HG03196 (cell line): ENCODE measurements around the gene RNPC3.
"Not testable (repeated sequence)": the region's sequence is repeated elsewhere in the genome, so short reads cannot be mapped to it uniquely, and the experiment has no call there.

Experiments
- ATAC-seq: cut with Tn5 transposase; IDR thresholded peaks from one replicate; pipeline ENCODE4 v1.9.1; 2021; ENCODE audit not compliant: unreplicated experiment

The RNPC3 gene

GRCh38 chr1:103560427-103560826, 34.9 kb downstream of the RNPC3 start:
- no peak for ATAC-seq

- ATAC-seq = not testable (repeated sequence)
Observed at GRCh38 chr1:103561124-103561523, 35.6 kb downstream of the RNPC3 start.

- peak; percentile 76 for ATAC-seq
Observed at GRCh38 chr1:103561643-103562395, 36.3 kb downstream of the RNPC3 start.

GRCh38 chr1:103563056-103563455, 37.6 kb downstream of the RNPC3 start:
- no peak for ATAC-seq

GRCh38 chr1:103569493-103569892, 44.0 kb downstream of the RNPC3 start:
- no peak for ATAC-seq

GRCh38 chr1:103571289-103571688, 45.8 kb downstream of the RNPC3 start, which contains the start of gene AMY2B:
TSS of gene AMY2B (plus strand) at chr1:103571589. CDS start at chr1:103571603, 14 bp downstream.
- not testable (repeated sequence) for ATAC-seq

- no peak for ATAC-seq
Observed at GRCh38 chr1:103576065-103576464, 50.6 kb downstream of the RNPC3 start.

GRCh38 chr1:103576784-103577183, 51.3 kb downstream of the RNPC3 start:
- ATAC-seq = not testable (repeated sequence)

GRCh38 chr1:103582464-103582863, 57.0 kb downstream of the RNPC3 start:
- no peak for ATAC-seq

GRCh38 chr1:103583887-103584286, 58.4 kb downstream of the RNPC3 start:
- no peak for ATAC-seq

- no peak for ATAC-seq
Observed at GRCh38 chr1:103584537-103584936, 59.0 kb downstream of the RNPC3 start.

- not testable (repeated sequence) for ATAC-seq
Observed at GRCh38 chr1:103602740-103603139, 77.2 kb downstream of the RNPC3 start.
